Esophagus mucosa (tissue), 1 donor: ENCODE measurements around the gene TPM4. TPM values are rescaled to one million over a fixed set of nuclear protein-coding genes. Genes with fewer than 3 reads are reported as not detected.

Source experiments
- ATAC-seq: fragments of 200-7000 bp; cut with Tn5 transposase; one replicate; pipeline ENCODE4 v1.9.1; 2020
- total RNA-seq: library from RNA; stranded (reverse); gene quantifications from one replicate; pipeline ENCODE4 v1.2.4, GENCODE V29; 2023
- donor health status: DM: yes; HTN: yes; CAD: no.

Gene TPM4
- total RNA-seq, 1 donor from 2014 or later: 427 TPM

GRCh38 chr19:16041991-16042386, 34.3 kb upstream of the TPM4 start:
- no peak for ATAC-seq

DNA sequence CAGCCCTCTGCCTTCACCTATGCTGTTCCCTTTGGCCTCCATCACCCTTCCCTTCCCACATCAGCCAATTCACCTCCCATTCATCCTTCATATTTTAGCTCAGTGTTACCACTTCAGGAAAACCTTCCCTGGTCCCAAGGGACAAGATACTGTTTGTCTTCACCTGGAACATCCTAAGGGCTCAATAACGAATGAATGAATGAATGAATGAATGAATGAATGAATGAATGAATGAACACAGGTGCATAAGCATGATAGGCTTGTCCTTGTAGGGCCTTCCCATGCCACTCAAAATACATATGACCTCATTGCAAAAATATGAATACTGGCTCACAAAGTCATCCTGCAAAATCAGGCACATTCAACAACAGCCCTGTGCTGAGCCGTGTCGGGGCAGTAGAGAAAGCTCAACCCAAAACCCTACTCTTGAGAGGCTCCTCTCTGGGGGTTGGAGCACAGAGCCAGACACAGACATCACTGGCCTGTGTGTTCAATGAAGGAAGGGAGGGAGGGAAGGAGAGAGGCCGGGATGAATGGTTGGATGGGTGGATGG, 33.7 kb upstream of the TPM4 start:
- no peak for ATAC-seq

- no peak for ATAC-seq
Observed at GRCh38 chr19:16043156-16043757, 33.0 kb upstream of the TPM4 start.

- ATAC-seq: no peak
Observed at GRCh38 chr19:16044746-16045145, 31.5 kb upstream of the TPM4 start.

DNA sequence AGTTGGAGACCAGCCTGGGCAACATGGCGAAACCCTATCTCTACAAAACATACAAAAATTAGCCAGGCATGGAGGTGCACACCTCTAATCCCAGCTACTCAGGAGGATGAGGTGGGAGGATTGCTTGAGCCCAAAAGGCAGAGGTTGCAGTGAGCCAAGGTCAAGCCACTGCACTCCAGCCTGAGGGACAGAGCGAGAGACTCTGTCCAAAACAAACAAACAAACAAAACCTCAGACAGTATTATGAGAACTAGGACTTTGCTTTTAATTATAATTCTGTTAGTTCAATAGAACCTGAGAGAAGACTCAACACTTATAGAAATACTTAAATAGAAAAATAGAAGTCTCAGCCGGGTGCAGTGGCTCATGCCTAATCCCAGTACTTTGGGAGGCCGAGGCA, 31.1 kb upstream of the TPM4 start:
- ATAC-seq: no peak

DNA sequence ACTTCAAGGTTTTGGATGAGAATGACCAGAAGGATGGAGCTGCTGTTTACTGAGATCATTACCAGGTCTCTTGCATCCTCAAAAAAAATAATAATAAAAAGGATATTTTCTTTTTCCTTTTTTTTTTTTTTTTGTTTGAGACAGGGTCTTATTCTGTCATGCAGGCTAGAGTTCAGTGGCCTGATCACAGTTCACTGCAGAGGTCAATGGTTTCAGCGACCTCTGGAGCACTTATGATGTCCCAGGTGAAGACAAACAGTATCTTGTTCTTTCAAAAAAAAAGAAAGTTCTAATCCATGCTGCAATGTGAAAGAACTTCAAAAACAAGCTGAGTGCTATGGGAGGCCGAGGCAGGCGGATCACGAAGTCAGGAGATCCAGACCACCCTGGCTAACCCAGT, 30.4 kb upstream of the TPM4 start:
- no peak for ATAC-seq

DNA sequence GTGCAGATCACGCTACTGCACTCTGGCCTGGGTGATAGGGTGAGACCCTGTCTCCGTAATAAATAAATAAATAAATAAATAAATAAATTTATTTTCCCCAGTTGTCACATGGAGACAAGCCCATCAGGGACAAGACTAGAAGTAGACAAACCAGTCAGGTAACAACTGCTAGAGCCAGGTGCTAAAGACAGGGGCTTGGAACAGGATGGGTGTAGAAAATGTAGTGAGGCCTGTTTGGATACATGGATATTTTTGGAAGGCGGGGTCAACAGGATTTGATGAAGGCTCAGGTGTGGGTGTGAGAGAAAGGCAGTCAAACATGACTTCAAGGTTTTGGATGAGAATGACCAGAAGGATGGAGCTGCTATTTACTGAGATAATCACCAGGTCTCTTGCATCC, 27.7 kb upstream of the TPM4 start:
- ATAC-seq: peak; percentile 64

DNA sequence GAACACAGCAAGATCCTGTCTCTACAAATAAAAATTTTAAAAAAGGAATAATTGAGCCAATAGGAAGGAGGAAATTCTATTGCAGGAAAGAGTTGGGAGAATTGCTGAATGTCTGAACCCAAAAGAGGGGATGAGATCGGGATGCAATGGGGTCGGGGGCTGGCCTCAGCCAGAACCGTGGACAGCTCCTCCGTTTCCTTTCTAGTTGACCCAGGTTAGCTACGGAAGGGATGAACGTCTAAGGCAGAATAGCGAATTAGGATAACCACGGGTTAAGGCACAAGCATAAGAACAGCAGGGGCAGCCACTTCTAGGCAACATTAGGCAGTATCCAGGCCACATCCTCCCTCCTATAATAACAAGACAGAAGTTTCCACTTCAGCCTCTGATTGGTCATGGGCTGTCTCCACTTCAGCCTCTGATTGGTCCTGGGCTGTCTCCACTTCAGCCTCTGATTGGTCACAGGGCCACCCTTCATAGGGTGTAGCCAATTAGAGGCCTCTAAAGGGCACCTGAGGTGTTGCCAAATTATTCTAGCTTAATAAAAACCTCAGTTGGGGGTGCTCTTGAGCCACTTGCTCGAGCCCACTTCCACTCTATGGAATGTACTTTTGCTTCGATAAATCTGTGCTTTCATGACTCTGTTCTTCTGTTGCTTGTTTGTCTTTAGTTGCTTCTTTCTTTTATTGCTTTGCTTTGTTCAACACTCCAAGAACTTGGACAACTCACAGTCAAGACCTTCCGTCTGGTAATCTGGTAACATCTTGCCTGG, 24.9 kb upstream of the TPM4 start:
- ATAC-seq: peak; percentile 76

DNA sequence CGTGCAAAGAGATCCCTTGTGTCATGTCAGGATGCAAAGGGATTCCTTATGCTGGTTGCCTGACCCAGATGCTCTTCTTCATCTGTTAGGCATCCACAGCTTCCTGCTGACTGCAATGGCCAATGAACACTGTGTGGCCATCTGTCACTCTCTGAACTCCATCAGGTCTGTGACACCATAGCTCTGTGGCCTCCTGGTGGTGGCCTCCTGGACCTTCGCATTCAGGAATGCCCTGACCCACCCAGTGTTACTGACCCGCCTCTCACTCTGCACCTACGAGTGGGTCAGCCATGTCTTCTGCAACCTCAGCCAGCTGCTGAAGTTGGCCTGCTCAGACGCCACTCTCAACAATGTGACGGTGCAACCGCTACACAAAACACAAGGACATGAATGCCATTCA, 23.9 kb upstream of the TPM4 start:
- ATAC-seq: no peak

DNA sequence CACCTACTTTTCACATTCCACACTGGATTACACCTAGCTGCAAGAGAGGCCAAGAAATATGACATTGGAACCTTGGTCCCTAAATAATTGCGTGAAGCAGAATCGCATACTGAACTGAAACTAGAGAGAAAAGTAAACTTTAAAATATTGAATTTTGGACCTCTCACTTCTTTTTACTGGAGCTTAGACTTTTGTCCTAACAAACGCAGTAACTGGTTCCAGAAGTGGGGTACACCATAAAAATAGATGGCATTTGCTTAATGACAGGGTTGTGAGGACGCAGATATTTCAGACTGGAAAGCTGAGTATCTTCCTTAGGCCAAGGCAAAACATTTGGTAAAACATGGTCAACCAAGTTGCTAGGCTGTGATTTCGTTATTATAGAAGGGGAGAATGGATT, 19.2 kb upstream of the TPM4 start:
- no peak for ATAC-seq

- ATAC-seq: no peak
Observed at GRCh38 chr19:16060294-16060693, 16.0 kb upstream of the TPM4 start.

DNA sequence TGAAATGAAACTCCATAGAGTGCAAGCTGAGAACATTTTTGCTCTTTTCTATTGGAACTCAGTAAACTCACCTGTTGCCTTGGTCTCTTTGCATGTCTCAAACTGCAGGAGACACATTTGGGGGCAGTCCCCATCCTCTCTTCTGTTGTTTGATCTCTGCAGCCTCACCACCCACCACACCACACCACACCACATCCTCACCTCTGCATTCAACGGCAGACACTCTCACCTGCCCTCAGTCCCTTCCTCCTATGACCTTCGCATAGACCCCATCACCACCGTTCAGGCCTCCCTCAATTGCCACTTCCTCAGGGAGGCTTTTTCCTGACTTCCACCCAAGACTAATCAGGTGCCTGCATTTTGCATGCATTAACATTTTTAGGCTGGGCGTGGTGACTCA, 14.4 kb upstream of the TPM4 start:
- no peak for ATAC-seq

- peak; percentile 30 for ATAC-seq
Observed at GRCh38 chr19:16062789-16063188, 13.5 kb upstream of the TPM4 start.

GRCh38 chr19:16064209-16064889, 11.9 kb upstream of the TPM4 start:
- no peak for ATAC-seq

DNA sequence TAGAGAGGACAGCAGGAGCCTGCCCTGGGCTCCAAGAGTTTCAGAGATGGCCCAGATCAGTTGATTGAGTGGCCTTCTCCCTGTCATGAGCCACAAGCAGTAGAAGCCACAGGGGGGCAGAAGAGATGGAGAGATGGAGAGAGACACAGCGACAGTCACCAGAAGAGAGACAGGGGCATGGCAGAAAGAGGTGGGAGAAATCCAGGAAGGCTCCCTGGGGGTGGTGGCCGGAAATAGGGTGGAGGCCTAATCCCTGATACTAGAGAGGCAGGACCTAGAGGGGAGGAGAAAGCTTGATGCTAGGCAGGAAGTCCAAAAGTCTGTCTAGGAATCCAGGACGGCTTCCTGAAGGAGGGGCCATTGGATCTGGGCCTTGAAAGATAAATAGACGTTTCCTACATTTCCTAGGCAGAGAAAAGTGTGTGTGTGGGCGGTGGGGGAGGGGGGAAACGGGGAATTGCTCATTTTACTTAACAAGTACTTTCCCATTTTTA, 9.6 kb upstream of the TPM4 start:
- no peak for ATAC-seq

DNA sequence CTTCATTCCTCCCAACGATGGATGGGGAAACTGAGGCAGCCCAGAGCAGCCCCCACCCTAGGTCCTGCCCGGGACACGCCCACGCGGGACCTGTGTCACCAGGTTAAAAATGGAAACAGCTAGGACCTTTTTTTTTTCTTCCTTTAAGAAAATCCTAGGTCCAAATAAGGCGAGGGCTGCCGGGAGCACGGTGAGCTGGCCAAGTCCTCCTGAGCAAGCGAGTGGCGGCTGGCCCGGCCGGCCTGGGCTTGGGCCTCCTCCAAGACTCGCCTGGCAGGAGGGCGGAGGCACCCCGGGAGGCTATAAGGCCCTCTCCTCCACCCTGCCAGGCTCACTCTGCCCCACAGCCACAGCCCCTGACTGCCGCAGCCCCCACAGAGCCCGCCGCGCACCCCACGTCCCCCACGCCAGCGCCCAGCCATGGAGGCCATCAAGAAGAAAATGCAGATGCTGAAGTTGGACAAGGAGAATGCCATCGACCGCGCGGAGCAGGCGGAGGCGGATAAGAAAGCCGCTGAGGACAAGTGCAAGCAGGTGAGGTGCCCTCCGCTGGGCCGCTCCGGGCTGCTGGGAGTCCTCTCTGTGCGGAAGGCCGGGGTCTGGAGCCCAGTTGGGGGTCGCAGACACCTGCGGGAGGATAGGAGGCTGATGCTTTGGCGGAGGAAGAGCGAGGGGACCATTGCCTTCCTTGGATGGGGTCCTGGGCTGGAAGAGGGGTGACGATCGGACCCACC, 8.9 kb upstream of the TPM4 start:
- peak; percentile 60 for ATAC-seq

DNA sequence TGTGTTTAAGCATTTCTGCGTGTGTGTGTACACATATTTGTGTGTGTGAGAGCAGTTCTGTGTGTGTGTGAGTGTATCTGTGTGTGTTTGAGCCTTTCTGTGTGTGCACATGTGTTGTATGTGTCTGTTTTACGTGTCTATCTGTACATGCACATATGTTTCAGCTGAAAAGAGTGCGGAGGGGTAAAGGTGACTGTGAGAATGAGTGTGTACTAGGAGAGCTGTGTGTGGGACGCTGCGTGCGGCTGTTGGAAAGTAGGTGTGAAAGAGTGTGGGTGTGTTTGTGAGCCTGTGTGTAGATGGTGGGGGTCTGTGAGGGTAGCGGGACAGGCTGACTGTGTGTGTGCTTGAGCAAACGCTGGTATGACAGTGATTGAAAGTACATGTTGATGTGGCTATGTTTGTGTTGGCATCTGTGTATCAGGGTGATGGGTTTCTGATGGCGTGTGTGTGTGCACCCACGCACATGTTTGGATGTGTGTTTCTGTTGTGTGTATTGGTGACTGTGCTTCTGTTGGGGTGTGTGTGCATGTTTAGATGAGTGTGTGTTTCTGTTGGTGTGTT, 7.5 kb upstream of the TPM4 start:
- ATAC-seq: no peak

- ATAC-seq: peak; percentile 6
Observed at GRCh38 chr19:16069813-16070365, 6.4 kb upstream of the TPM4 start.

DNA sequence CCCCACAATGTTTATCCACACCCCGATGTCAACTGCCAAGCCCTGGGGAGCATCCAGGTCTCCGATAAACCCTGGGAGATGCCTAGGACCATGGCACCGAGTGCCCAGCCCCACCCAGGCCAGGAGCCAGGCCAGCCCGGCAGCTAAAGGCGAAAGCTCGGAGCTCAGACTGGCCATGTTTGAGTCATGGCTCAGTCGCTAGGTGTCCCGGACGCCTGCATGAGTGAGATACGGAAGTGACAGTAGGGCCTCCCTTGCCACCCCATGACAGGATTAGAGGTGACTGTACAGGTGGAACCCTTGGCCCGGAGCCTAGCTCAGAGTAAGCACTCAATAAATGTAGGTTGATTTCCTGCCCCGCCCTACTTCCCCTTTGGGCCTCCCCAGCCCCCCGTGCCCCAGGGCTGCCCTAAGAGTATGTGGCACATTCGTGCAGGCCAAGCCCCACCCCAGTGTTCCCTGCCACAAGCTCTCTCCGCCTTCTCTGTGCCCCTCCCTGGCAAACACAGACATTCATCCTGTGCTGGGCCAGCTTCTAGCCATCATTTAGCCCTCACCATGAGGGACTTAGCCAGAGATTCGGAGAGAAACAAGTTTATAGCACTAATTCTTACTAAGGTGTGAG, 5.8 kb upstream of the TPM4 start:
- ATAC-seq: peak; percentile 66

DNA sequence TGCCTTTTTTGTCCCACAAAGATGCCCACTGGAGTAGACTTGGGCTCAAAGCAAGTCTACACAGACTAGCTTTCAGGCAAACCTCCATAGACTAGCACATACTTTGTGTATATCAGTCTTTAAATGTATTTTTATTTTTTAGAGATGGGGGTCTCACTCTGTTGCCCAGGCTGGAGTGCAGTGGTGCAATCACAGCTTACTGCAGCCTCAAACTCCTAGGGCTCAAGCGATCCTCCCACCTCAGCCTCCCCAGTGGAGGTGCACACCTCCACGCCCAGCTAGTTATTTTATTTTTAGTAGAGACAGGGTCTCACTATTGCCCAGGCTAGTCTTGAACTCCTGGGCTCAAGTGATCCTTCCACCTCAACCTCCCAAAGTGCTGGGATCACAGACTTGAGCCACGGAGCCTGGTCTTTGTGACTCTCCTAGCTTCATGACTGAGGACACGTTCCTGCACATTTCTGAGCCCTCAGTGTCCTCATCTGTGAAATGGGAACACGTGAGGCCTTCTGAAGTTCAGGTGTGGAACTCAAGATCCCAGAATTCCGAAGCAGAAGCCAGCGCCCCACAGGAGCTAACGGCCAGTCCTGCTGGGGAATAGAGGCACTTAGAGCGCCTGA, 5.1 kb upstream of the TPM4 start:
- no peak for ATAC-seq

GRCh38 chr19:16073481-16073880, 2.8 kb upstream of the TPM4 start:
- no peak for ATAC-seq
